Measurements from ENCODE around the gene LAMA2.

LAMA2 gene

DNA sequence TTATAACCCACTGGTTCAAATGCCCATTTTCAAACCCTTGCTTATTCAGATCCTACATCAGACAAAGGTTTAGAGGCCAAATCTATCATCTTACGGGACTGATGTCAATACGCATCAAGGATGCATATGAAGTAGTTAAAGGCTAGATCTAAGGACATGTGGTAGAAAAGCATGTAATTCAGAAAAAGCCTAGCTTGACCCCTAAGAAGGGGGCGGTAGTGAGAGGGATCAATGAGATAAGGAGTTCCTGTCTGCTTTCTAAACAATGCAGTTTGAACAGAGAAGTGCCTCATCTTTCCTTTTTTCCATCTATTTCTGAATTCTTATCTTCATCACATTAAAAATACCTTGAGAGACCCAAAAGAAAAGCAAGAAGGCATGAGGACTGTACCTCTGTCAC is 589.3 kb downstream of the LAMA2 start:
- no peak for DNase-seq

DNA sequence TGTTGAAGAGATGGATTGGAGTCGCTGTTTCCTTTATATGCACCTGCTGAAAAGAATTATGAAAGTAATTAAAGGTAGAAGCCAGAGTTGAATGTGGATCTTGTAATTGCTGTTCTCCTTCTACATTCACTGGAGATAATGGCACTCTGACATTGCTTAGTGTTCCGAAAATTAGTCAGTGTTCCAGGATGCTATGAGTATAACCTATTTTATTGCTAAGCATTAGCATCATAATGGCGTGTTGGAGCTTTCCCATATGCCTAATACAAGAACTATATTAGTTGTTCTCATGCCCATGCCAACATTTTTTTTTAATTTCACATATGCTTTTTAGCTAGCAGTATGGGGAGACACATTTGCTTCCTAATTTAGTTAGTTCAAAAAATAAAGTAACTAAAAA is 590.6 kb downstream of the LAMA2 start:
- no peak for DNase-seq

DNA sequence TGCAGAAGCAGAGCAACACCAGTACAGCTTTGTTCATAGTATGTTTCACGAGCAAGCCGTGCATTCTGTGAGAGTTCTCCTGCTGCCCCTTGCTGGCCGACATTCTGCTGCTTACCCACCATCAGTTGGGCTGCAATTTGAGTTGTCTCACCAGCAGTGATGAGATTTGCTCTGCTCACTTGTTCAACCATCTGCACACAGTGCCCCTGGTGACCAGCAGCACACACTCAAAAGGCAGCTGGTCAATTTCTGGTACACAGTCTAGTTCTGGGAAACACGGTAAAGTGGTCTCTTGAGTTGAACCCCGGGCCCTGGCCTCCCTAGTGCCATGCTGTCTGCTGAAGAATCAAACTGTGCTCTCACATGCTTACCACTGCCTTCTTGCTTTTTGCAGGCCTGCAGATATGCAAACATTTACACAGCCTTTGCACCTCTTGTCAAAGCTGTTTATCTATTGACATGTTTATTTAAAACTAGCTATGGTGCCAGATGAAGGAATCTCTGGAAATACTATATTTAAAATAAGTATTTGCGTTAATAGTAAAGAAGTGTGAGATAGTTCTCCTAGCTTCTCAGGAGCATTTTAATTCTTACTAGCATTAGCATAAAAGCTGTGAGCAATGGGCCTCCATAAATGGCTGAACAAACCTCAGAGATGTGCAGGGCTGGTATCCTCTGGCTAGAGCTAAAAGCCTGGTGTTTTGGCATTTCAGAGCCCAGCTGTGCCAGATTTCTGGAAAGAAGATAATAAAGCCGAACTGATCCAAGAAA is 592.7 kb downstream of the LAMA2 start:
- no peak for DNase-seq

- DNase-seq = no peak
These were observed 593.3 kb downstream of the LAMA2 start for GRCh38 chr6:129476248-129476564.

DNA sequence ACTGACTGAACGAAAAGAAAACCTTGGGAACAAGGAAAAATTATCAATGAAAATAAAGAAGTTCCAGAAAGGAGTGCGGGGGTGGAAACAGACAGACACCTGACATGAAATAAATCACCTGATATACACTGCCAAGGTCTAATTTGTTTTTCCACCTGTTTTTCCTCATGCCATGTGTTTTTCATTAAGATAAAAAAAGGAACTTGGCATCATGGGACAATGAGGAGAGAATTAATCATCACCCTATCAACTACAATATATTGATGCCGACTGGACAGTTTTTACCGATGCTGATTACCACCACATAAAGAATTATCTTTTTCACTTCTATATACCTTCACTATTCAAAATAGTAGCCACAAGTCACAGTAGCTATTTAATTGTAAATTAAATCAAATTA is 593.9 kb downstream of the LAMA2 start:
- DNase-seq = no peak

- DNase-seq = no peak
These were observed 595.4 kb downstream of the LAMA2 start for GRCh38 chr6:129478379-129478778.

- no peak for DNase-seq
These were observed 598.8 kb downstream of the LAMA2 start for GRCh38 chr6:129481706-129482105.

DNA sequence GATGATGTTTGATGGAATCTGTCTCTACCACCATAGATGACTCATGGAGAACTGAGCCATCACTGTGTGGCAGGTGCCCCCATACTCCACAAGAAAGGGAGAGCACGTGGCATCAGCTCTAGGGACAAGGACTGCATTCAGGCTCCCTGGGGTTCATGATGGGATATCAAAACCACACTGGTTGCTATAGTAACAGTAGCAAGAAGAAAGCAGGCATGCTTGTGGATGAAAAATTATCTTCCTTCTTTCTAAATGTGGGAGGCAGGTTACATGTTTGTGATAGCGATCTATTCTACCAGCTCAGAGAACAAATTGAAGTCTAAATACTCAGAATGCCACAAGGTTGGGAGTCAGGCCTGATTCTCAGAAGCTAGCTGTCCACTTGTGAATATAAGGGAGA is 602.8 kb downstream of the LAMA2 start:
- no peak for DNase-seq

- DNase-seq = no peak
These were observed 603.4 kb downstream of the LAMA2 start for GRCh38 chr6:129486327-129486726.

DNA sequence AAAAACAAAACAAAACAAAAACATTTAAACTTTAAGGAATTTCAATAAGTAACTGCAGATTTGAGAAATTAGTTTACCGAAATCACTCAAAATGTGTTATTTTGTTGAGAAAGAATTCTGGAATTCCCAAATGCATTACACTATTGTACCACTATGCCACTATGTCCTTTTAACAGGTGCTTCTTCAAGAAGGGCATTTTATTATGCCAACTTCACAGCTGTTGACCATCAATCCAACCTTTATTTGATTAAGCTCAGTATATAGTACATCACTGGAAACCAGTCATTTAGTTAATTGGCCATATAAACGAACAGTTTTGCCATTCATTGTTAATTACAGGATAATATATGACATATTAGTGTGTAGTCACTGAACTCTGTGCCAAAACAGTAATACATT is 605.4 kb downstream of the LAMA2 start:
- DNase-seq = no peak

GRCh38 chr6:129489215-129489765 is 606.4 kb downstream of the LAMA2 start:
- no peak for DNase-seq

DNA sequence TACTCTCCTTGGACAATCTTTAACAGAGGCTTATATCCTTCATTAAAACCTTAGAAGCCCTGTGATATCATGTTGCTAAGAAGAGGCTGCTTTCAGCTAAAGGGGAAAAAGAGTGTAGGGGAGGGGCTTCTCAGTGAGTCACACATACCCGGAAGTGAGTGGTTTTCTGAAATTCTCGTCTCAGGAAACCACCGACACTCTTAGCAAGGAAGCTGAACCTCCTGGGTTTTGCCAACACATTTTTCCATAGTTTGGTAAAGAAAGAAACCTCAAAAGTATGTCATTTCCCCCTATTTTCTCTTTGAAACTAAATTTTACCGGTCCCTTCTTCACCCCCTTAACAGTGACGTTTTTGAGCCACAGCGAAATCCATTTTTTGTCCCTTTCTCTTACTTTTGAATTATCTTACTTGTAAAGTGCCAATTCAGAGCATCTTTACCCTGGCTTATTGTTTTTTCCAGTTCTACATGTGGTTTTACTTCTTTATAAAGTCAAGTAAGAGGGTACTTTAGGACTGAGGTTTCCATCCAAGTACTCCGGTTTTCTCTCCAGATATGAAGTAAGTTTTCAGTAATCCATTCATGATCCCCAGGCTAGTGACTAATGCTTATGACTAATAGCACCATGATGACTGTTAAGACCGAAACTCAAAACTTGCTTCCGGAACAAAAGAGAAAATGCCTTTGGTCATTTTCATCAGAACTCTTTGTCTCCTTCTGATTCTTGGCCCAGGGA is 607.8 kb downstream of the LAMA2 start:
- peak; percentile 72 for DNase-seq

DNA sequence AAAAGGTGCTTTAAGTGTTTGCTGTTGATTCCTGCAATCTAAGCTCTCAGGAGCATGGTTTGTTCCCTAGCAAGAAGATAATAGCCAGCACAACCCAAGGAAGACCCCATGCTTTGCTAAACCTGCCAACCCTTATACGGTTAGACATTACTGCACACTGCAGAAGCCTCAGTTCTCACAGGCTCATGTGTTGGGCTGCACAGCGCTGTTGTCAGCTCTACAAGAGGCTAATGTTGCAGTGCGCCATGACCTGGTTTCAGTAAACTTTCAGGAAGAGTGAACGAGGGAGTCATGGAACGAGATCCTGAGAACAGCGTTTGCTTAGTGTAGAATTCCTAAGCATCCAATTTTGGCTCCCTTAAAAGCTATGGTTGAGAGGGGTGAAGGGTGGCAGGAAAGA is 608.5 kb downstream of the LAMA2 start:
- DNase-seq = no peak

- no peak for DNase-seq
These were observed 609.3 kb downstream of the LAMA2 start for GRCh38 chr6:129492260-129492659.

DNA sequence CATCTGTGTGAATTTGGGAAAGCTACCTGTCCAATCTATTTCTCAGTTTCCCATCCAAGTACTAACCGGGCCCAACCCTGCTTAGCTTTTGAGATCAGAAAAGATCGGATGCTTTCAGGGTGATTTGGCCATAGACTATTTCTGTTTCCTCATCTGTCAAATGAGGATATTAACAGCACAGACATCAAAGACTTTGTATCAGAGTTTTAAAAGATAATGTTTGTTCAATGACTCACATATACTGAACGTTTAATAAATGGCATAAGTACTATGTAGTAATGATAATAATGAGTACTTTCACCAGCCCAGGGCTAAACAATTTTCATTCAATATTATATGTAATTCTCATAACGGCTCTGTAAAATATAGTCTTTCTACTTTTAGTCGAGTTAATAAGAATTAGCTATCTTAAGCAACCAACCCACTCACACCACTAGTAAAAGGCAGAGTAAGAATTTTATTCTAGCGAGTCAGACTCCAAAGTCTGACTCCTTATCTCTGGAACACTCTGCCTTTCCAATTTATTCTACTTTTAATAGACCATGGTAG is 610.5 kb downstream of the LAMA2 start:
- no peak for DNase-seq

GRCh38 chr6:129494099-129494498 is 611.2 kb downstream of the LAMA2 start:
- no peak for DNase-seq

- no peak for DNase-seq
These were observed 611.6 kb downstream of the LAMA2 start for GRCh38 chr6:129494586-129494985.

DNA sequence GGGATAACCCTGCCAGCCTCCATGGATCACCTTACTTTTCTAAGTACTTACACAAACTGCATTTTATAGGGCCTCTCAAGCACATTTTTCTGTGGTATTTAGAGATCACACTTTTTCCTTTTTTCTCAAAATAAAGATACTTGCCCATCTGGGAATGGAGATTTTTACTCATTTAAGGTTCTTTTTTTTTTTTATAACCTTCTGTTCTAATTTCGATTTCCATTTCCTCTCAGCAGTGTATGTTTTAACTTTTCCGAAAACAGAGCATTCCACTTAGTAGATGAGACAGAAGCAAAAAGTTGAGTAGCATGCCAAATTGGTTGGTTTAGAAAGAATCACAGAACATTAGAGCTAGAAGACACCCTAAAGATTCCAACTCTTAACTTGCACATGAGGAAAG is 612.7 kb downstream of the LAMA2 start:
- no peak for DNase-seq

DNA sequence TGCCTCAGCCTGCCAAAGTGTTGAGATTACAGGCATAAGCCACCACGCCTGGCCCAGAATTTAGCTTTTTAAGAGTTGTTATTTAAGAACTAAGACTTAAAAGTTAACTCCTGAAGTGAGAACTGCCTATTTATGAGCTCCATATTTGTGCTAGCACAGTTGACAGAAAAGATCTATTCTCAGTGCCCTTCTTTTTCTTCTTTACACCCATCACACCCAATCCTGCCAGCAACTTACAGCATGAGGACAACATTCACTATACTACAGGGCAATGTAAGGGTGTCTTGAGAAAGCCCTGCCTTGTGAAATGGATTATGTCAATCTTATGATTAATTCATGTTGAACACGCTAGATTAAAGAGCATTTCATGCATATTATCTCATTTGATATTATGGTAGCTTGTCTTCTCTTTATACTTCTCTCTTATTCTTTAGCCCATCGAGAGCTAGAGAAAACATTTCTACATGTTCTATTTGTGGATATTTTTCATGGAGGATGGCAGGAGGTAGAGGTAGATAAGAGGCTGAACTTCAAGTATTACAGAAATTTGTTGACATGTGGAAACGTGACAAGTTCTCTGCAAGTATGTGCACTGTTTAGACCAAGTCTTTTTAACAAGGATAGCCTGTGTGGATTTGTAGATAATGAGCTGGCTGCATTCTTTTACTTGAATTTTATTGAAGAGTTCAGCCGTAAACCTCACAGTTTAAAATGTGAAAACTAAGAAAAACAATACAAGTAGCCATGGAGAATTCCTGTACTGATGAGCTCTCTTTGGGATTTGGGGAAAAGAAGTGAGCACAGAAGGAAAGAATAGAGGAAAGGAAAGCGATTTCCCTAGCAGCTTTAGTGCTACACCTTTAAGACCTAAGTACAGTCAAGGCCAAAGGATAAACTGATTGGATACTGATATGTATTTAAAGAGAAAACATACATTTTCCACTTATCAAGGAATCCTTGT is 614.8 kb downstream of the LAMA2 start:
- no peak for DNase-seq

DNA sequence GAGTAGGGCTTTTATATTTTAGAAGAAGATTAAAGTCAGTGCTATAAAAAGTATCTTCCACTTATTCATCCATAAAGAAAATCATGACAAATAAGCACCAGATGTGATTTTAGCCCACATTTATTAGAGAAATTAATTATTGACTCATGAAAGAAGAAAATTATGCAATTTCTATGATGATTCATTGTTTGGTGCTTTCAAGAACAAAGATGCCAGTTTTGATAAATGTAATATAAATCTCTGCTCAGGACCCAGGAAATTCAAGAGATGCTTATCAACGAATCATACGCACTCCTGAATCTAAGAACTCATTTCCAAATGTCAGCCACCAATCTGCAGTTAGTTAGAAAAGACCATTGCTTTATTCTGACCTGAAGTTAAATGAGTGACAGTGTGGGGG is 615.6 kb downstream of the LAMA2 start:
- DNase-seq = no peak

GRCh38 chr6:129498950-129499842 is 616.3 kb downstream of the LAMA2 start:
- peak; percentile 11 for DNase-seq

DNA sequence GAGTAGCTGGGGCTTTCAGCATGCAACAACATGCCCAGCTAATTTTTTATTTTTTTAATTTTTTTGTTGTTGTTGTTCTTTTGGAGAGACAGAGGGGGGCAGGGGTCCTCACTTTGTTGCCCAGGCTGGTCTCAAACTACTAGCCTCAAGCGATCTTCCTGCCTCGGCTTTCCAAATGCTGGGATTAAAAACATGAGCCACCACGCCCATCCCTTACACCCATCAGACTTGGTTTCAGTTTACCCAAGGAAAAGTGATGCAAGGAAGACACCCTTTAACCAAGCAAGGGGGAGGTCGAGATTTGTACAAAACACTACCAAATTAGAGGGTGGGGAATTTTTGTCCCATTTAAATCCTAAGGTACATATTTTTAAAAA is 616.9 kb downstream of the LAMA2 start:
- DNase-seq = no peak
